Measurements from ENCODE around the gene AACS.

GRCh38 chr12:125121106-125121505 lies 55.9 kb downstream of the AACS start:
- TF ChIP-seq CTCF (IDR thresholded peaks at IDR 0.05; ENCODE audit: poor library complexity) (no peak), EZH2 (IDR thresholded peaks at IDR 0.05; ENCODE audit: borderline replicate concordance) (no peak)

Data from hepatocyte (in vitro differentiated cells).